SK-MEL-5 (cell line): Measurements from ENCODE around the gene R3HDM4. TPM values are rescaled to one million over a fixed set of nuclear protein-coding genes. Genes with fewer than 3 reads are reported as not detected.
"Not testable (repeated sequence)": the region's sequence is repeated elsewhere in the genome, so short reads cannot be mapped to it uniquely, and the experiment has no call there.

Experiments used
- DNase-seq: peaks from one replicate; pipeline ENCODE4 v3.0.0-alpha.2; 2016; ENCODE audit warnings: low read depth, low spot score
- in situ Hi-C: cut with HindIII; loops from 2 replicates; pipeline ENCODE4 v1.10.0; 2016; ENCODE audit warnings: low sequenced_read_pairs, high pct_unique_total_duplicates, low pct_unique_long_range_greater_than_20kb
- total RNA-seq: library from RNA; depleted of rRNA; stranded (reverse); fragments of >200 nt; shearing (Covaris generic); gene quantifications from 2 replicates; pipeline ENCODE4 v1.2.3, GENCODE V29; 2014

Gene R3HDM4
- total RNA-seq, 1 experiment from 2014 or later: 20.0 TPM

DNA sequence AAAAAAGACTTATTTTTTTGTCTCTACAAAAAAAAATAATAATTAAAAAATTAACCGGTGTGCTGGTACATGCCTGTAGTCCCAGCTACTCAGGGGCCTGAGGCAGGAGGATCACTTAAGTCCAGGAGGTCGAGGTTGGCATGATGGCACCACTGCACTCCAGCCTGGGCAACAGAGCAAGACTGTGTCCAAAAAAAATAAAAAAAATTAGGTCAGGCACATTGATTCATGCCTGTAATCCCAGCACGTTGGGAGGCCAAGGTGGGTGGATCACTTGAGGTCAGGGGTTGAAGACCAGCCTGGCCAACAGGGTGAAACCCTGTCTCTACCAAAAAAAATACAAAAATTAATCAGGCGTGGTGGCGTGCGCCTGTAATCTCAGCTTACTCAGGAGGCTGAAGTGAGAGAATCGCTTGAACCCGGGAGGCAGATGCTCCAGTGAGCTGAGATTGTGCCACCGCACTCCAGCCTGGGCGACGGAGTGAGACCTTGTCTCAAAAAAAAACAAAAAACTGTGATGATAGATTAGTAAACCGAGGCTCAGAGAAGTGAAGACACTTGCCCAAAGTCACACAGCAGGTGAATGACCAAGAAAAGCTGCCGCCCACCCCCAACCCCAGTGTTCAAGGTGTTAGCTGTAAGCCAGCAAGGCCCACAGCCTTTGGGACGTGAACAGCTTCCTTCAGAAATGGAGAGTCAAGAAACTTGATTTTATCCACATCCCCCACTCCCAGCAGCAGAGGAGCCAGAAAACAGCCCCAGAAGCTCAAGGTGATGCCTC, 10.4 kb downstream of the R3HDM4 start:
- no peak for DNase-seq
- in situ Hi-C loops: no loop called here

DNA sequence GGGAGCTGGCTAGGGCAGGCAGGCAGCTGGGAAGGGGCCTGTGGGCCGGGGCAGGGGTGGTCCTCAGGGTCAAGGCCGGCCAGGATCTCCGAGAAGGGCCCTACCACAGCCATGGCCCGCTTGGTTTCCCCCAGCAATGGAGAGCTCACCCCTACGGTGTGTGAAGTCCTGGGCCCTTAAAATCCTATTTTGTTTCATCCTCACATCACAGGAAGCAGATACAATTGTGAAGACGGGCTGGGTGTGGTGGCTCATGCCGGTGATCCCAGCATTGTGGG, 11.0 kb downstream of the R3HDM4 start:
- in situ Hi-C loops: no loop called here

DNA sequence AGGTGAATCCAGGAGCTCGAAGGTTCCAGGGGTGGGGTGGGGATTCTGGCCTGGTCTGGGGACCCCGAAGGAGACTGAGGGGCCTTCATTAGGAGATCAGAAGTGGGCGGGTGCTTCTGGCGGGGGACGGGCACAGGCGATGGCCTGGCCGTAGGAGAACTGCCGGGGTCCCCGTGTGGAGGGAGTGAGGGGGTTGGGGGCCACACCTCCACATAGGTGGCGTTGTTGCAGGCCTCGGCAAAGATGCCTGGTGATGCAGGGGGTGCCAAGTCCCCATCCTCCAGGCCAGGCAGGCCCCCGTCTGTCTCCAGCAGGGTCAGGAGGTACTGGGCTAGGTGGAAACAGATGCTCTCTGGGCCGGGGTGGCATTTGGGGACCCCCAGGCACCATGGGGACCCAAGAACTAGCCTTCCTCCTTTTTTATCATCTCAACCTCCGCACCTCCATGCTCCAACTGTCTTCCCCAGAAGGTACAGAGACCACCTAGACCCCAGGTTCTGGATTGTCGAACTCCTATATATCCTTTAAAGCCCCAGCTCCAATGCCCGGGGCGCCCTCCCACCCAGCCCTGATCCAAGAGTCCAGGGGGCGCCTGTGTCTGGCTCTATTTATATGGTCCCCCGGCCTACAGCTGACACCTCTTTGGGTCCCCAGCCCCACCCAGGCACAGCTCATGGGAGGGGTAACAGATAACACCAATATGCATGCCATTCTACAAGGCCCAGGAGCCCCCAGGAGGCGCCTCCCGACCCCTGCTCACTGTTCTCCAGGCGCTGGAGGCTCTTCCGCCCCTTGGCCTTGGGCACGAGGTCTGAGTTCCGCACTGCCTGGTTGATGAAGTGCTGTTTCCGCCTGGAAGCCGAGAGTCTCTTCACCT, 11.6 kb downstream of the R3HDM4 start:
- in situ Hi-C loops: no loop called here
- DNase-seq: no peak

More for the DNA sequence above, 11.0 kb downstream of the R3HDM4 start:
- no peak for DNase-seq

DNA sequence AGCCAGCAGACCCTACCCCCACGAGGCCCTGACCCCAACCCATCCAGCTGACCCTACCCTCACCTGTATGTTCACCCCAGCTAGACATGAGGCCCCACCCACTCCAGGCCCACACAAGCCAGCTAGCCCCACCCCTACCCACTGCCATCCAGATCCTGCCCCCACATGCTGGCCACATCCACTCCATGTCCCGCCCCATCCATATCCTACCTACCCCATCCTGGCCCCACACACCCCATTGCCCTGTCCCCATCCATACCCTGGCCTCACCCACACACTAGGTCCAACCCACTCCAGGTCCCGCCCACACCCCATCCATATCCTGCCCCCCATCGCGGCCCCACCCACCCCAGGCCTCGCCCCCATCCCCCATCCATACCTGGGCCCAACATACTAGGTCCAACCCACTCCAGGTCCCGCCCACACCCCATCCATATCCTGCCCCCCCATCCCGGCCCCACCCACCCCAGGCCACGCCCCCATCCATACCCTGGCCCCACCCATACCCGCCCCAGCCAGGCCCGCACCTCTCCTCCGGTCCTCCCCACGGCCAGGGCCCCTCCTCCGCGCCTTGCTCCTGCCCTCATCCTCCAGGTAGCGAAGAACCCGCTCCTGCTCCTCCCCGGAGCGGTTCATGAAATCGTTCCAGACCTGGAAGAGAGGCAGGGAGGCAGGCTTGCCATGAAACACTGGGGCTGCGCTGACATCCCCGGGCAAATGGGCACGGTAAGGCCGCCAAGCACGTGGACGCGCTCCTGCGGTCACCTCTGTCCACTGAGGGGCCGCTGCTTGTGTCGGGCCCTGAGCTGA, 12.5 kb downstream of the R3HDM4 start:
- in situ Hi-C loops: no loop called here
- peak; percentile 29 for DNase-seq

DNA sequence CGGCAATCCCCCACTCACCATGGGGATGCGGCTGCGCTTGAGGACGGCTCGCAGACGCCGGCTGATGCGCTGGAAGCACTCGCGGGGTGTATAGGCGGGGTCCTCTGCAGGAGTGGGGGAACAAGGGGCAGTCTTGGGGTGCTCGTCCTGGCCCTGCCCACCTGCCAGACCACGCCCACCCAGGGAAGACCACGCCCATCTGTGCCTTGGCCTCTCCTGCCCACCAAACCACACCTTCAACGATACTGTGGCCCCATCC, 13.0 kb downstream of the R3HDM4 start:
- in situ Hi-C loops: no loop called here

DNA sequence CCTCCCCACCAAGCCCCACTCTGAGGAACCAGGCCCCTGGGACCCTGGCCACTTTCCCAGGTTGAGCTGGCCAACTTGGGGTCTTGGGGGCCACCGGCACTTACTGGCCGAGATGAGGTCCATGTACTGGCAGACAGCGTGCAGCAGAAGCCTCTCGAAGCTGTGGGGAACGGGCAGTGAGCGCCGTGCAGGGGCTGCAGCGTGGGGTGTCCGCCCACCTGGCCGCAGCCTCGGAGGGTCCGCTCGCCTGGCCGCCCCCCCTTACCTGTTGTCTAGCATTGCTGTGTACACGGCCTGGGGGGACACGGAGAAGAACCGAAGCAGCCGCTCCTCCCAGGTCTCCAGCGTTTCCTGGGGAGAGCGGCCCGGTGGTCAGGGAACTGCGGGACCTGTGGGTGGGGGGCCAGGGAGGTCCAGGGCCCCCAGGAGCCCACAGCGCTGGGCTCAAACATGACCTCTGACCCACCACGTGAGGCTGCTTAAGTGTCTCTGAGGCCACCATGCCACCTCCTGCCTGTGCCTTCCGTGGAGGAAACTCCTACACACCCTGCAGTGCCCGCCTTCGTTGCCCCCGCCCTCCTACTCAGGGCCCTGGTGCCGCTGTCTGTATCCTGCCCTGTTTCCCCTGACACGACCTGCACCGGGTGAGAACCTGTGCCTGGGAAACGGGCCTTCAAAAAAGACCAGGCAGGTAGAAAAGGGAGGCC, 13.5 kb downstream of the R3HDM4 start:
- DNase-seq: no peak
- in situ Hi-C loops: no loop called here

More for the DNA sequence above, 13.0 kb downstream of the R3HDM4 start:
- no peak for DNase-seq

DNA sequence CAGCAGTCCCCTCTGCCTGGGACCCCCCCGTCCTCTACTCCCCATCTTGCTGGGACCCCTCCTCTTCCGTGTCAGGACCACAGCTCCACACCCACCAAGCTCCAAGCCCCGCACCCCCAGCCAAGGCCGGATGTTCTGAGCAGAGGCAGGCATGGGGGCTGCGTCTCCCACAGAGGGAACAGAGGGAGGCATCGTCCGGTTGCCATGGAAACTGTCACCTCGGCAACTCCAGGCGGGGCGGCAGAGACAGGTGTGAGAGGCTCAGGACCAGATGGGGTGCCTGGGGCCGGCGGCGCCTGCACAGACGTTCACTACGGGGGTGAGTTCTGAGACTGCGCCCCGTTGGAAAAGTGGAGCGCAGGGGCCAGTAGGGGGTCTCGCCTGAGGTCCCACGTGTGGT, 14.4 kb downstream of the R3HDM4 start:
- in situ Hi-C loops: no loop called here
- DNase-seq: no peak

DNA sequence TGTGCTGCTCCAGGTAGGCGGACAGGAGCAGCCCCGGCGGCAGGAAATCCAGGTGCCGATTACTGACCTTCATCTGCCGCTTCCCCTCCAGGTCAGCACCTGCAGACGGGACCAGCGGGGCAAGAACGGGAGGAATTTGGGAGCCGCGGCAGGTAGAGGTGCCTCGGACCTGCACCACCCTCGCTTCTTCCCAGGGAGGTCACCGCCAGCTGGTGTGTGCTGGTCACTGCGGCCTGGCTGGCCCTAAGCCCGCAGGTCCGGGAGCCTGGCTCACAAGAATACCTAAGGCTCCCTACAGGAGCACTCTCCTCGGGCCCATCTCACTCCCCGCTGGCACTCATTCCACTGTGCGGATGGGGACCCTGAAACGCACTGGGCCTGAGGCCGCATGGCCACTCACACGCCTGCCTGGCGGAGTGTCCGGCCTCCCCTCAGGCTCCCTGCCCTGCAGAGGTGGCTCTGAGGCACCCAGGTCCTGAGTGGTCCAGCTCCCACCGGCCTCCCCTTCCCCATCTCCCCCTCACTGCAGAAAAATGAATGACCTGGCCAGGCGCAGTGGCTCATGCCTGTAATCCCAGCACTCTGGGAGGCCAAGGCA, 15.5 kb downstream of the R3HDM4 start:
- in situ Hi-C loops: no loop called here
- DNase-seq: no peak

DNA sequence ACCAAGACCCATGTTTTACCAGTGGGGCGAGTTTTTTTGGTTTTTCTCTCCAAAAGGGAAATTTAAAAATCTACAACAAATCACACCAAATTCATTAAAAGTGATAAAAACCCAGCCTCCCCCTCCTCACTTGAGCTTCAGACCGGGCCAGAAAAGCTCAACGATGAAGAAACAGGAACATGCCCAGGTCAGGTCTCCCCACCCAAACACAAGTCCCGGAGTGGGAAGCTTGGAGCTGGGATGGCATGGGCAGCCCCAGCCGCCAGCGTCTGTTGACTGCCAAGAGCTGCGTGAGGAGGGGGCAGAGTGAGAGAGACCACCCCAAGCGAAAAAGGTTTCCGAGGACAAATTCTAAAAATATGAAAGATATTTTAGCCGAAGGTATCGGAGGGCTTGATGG, 16.0 kb downstream of the R3HDM4 start:
- in situ Hi-C loops: no loop called here
- no peak for DNase-seq

DNA sequence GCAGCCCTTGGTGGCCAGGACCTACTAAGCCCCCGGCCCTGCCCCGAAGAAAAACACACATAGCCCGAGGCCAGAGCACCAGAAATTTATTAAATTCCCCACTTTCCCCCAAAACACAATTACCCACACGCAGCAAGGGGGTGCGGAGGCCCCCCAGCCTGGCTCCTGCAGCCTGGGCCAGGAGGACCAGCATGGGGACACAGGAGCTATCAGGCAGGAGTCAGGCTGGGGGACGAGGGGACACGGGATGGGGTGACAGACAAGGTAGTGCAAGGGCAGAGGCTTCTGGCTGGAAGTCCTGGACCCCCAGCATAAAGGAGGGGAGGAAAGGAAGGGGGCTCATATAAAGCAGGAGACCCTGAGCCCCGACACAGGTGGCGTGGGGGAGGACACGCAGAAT, 16.6 kb downstream of the R3HDM4 start:
- DNase-seq: no peak
- in situ Hi-C loops: no loop called here

DNA sequence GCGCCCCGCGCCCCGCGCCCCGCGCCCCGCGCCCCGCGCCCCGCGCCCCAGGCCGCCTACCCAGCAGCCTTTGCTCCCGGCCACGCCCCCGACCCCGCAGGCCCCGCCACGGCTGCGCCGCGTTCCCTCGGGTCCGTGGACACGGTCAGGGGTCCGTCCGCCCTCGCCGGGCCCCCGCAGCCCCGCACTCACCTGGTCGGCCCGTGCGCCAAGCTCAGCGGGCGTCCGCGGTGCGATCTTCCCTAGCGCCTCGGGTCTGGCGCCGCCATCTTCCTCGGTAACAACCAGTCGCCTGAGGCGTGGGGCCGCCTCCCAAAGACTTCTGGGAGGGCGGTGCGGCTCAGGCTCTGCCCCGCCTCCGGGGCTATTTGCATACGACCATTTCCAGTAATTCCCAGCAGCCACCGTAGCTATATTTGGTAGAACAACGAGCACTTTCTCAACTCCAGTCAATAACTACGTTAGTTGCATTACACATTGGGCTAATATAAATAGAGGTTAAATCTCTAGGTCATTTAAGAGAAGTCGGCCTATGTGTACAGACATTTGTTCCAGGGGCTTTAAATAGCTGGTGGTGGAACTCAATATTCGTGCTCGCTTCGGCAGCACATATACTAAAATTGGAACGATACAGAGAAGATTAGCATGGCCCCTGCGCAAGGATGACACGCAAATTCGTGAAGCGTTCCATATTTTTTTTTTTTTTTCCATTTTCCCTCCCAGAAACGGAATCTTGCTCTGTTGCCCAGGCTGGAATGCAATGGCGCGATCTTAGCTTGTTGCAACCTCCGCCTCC, 19.9 kb downstream of the R3HDM4 start, which contains the start of the genes MED16 and RNU6-9:
Gene MED16 (minus strand): TSS at position 294 of the 796 bp plus-strand sequence. CDS start 2,056 bp downstream, outside the sequence.
Gene RNU6-9 (plus strand): TSS at position 591 of the 796 bp plus-strand sequence.
- DNase-seq: peak; percentile 91
- in situ Hi-C loops: no loop called here

DNA sequence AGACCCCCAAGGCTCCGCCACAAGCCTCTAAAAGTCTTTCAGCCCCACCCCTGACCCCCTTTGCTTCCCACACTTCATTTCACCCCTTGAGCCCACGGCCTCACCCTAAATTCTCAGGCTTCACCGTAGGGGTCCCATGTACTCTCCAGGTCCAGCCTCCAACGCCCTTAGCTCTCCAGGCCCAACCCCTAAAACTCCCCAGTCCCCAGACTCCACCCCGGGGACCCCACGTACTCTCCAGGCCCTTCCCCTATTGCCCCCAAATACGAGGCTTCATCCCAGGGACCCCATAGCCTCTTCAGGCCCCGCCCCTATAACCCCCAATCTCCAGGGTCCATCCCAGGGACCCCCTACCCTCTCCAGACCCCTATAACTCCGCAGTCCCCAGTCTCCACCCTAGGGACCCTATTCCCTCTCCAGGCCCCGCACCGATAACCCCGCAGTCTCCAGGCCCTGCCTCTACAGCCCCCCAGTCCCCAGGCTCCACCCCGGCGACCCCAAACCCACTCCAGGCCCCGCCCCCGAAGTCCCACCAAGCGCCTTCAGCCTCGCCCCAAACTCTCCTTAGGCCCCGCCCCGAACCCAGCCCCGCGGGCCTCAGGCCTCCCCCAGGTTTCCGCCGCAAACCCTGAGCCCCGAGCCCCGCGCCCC, 20.7 kb downstream of the R3HDM4 start:
- in situ Hi-C loops: no loop called here
- no peak for DNase-seq

DNA sequence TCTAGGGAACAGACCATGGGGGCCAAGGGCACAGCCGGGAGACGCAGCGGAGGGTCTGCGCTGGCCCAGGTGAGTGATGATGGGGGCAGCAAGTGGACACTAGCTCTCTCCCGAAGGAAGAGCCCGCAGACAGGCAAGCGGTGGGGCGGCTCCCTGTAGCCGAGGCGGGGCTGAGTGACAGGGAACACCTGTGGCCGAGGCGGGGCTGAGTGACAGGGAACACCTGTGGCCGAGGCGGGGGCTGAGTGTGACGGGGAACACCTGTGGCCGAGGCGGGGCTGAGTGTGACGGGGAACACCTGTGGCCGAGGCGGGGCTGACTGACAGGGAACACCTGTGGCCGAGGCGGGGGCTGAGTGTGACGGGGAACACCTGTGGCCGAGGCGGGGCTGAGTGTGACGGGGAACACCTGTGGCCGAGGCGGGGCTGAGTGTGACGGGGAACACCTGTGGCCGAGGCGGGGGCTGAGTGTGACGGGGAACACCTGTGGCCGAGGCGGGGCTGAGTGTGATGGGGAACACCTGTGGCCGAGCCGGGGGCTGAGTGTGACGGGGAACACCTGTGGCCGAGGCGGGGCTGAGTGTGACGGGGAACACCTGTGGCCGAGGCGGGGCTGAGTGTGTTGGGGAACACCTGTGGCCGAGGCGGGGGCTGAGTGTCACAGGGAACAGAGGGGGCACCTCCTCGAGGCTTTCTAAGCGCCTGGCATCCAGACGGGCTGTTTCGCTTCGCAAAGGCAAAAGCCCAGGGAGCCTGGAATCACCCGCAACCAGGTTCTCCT, 21.4 kb downstream of the R3HDM4 start:
- DNase-seq, in situ Hi-C loops: not testable (repeated sequence)

DNA sequence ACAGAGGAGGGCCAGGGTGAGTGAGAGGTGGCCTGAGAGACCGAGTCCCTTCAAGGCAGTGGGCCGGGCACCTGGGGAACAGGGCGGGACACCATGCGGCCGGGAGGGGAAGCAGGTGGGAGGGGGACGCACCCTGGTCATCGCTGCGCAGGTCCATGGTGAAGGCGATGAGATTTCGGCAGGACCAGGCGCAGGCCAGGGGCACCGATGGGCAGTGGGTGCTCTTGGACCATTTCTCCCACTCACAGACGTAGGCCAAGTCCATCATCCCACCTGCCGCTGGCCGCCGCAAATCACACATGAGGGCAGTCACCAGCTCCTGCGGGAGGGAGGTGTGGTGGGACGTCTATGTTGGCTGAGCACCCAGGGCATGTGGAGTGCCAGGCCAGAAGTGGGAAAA, 22.2 kb downstream of the R3HDM4 start:
- no peak for DNase-seq
- in situ Hi-C loops: no loop called here

DNA sequence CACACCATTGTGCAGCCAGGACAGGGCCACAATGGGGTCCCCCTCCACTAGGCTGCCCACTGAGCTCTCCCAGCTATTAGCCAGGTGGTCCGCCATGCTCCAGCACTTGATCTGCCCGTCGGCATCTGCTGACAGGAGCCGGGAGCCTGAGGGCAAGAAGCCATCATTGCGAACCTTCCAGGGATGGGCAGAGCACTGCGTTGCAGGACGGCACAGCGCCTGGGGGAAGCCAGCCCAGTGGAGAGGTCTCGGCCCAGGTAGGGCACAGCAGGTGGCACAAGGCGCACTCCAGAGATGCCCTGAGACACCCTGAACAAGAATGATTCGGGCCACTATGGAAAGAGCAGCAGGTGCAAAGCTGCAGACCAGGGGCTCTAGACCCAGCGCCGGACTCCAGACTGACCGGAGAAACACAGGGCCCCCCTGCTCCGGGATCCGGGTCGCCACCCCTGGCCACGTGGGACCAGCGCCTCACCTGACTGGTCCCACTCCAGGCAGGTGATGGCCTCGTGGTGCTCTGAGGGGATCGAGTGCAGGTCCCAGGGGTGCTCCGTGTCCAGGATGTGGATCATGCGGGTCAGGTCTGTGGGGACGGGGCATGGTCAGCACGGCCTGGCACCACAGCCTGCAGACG, 23.2 kb downstream of the R3HDM4 start:
- DNase-seq: no peak
- in situ Hi-C loops: no loop called here
